Left ventricle myocardium superior (tissue), 1 donor: ENCODE data around the gene SCN1A. TPM values are rescaled to one million over a fixed set of nuclear protein-coding genes. Genes with fewer than 3 reads are reported as not detected.

Experiments
- ATAC-seq: fragments of 200-7000 bp; cut with Tn5 transposase; one replicate; pipeline ENCODE4 v1.9.1; 2020; ENCODE audit warnings: mild to moderate bottlenecking, moderate library complexity
- DNase-seq: peaks from one replicate; pipeline ENCODE4 v3.0.0-alpha.2; 2020
- intact Hi-C: fragments of 100-400 bp; cut with micrococcal nuclease; formaldehyde crosslinking; loops from one replicate; pipeline ENCODE4 v1.11.0; 2022
- total RNA-seq: library from RNA; stranded (reverse); fragmentation: NEBNext Ultra II Directional; extraction: Animal tissue kit (Norgen Biotek cat#: 25700); gene quantifications from one replicate; pipeline ENCODE4 v1.2.1, GENCODE V29; 2021
- donor health status: DM: no; HTN: yes; CAD: no; lungs with severe emphysema.

The SCN1A gene
- total RNA-seq, 1 donor from 2014 or later = 0.92 TPM

DNA sequence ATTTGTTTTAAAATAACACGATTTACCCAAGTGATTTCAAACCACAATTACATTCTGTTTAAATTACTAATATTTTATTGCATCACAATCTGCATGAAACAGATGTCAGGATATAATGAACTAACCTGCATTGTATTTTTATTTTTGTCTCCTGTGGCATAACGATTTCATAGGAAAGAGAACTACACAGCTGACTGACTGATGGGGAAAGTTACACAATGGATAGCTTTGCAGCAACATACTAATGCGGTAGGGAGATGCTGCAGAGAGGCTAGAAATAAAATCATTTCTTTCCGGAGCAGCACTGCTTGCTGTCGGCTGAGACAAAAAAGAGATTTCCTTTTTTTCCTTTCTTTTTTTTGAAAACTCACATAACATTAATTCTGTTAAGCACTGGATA, 36.9 kb downstream of the SCN1A start:
- intact Hi-C loops = no loop called here
- ATAC-seq = no peak

DNA sequence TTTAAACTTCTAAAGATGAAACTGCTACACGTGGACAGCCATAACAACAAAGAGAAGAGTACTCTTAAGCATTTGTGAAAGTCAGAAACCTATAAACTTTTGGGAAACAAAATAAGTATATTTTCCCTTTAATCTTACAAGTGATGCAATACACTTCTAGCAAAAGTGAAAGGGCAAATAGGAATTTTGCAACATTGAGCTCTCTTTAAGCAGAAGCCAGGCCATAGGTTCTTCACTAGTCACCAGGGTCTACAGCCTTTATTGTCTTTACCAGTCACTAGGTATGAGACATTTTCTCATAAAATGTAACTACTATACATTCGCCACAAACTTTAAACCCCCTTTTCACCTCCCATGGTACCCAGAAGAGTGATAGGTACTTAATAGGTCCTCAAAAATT, 37.5 kb downstream of the SCN1A start:
- intact Hi-C loops = no loop called here
- DNase-seq = no peak
- ATAC-seq = no peak

More for the DNA sequence above, 36.9 kb downstream of the SCN1A start:
- no peak for DNase-seq

DNA sequence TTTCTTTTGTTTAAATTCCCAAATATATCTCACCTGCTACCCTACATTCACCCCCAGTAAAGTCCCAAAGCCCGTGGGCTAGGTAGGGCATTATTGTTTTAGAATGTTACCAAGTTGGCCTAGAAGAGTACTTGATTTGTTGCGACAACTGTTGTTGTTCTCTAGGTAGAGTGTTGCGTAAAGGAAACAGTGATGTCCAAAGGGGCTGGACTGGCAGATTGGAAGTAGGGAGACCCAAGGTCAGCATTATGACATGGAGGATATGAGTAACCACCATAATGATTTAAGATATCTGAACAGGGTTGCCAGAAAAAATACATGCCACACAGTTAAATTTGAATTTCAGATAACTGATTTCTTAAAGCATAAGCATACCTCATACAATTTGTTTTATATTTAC, 39.2 kb downstream of the SCN1A start:
- ATAC-seq (no peak), DNase-seq (no peak)
- intact Hi-C loops = no loop called here

DNA sequence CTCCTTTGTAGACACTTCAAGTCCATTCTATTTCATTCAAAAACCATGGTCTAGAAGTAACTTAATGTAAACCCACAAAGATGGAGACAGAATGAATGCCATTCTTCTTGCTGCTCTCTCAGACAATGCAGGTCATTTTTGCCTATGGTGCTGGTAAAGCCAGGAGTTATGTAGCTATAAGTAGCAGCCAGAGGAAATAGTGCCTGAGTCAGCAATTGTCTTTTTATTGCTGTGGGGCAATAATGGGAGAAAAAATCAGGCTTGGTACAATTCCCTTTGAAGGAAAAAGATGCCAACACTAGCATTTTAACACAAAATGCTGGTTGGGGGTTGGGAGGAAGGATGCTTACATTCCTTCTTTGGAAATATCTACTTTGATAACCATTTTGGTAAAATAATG, 43.5 kb downstream of the SCN1A start:
- ATAC-seq = no peak
- intact Hi-C loops = no loop called here
- DNase-seq = no peak

DNA sequence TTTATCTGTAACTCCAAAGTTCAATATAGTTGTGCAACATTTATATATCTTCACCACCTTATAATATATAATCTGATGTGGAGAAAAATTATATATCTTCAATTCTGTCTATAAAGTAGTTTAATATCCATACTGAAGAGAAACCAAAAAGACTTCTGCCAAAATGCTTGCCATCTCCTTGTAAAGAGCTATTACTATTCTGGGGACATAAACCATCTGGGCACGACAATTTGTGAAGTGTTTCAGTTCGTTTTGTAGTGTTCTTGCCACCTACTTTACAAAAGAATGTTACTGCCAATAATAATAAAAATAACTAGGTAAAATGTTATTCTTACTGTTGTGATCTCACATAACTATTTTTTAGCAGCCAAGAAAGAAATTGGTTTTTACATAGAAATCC, 45.1 kb downstream of the SCN1A start:
- ATAC-seq = no peak
- intact Hi-C loops = no loop called here

DNA sequence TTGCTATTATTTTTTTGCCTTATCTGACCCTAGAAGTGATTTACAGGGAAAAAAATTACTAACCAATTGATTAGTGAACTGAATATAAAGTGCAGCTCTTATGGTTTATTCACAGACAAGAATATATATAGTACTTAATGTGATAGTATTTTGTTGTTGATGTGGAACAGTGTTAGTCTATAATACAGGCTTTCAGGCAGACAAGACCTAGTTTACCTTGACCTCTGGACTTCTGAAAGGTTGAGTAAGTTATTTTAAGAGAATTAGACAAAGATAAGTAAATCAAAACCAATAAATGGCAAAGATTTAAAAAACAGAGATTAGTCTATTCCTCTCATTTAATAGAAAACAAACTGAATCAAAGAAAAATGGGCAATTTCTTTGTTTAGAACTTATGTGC, 46.0 kb downstream of the SCN1A start:
- no peak for DNase-seq
- ATAC-seq = no peak
- intact Hi-C loops = no loop called here

More for the DNA sequence above, 45.1 kb downstream of the SCN1A start:
- DNase-seq = no peak

DNA sequence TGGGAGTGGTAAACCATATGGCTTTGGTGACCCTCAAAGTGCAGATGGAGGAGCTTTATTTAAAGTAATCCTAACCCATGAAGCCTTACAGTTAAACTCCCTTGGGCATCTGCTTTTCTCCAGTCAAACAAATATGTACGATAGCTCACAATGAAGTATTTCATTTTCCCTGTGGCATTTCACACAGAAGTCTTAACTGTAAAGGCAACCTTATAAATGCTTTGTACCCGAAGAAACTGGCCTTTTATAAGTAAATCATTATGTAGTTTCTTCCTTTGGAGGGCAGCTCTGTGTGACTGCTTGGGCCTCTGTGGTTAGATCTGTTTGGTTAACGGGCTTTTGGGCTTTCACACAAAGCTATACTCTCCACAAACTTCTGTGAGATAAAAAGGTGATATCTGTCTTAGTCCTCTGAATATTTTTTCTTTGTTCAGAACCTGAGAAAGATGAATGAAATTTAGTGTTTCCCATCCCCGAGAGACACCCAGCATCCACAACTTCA, 46.6 kb downstream of the SCN1A start:
- DNase-seq (no peak), ATAC-seq (no peak)
- intact Hi-C loops = no loop called here

DNA sequence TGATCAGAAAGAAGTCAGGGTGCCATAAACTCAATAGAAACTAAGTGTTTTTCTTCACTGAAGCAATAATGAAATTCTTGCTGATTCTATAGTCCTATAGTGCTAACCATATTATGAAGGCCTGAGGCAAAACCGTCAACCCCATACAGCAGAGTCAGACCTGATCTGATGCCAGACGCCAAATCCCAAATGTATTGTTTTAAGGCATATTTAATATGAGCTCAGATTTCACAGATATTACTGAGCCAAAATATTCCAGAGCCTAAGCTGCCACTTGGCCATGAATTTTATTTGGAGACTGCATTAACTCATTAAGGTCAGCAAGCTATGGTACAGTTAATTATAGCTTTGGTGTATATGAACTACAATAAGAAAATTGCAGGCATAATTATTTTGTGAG, 53.4 kb downstream of the SCN1A start:
- ATAC-seq = no peak
- DNase-seq = no peak
- intact Hi-C loops = no loop called here

DNA sequence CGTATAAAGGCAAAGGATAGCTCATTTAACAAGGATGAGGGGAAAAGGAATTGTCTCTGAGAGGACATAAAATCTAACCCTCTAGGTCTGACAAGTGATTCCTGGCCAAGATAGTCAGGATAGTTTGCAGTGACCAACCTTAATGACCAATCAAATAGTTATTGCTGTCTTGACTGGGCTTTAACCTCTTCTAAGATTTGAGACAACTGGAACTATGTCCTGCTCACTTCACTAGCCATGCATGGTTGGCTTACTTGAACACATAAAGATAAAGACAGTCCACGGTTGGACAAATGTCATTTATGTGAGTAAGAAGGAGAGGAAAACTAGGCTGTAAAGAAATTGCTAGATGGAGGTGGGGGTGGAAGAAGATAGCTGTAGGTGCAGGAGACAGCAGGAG, 53.8 kb downstream of the SCN1A start:
- ATAC-seq (no peak), DNase-seq (no peak)
- intact Hi-C loops = no loop called here

DNA sequence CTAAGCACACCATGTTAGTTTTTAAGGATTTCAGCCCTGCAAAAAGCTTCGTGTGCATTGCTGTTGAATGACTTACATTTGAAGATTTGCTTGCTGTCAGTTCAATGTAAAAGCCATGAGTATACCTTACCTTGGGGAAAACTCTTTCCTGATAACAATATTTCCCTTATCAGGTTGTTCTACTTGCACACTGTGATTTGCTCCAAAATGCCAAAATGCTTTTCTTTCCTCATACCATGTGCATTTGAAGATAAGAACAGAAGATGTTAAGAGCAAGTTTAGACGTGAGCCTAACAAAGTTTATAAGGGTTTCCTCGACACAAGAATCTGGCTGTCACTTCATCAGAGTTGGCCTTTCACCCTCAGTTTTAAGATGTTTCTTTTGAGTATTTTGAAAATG, 57.6 kb downstream of the SCN1A start:
- intact Hi-C loops = no loop called here
- DNase-seq = no peak
- no peak for ATAC-seq

DNA sequence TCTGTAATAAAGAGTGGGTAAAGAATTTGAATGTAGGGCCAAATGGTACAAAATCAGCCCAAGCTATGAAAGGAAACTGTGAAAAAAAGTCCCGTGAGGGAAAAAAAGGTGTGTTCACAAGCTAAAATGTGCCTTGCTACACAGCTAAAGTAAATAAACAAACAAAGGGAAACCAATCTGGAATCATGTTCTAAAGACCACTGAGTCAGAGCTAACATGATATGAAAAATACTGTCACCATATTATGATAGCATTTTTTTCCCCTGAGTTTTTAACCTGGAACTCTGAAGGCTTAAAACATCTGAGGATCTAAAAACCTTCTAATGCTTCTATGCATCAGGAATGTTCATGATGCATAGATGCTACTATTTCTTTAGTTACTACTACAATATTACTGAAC, 58.8 kb downstream of the SCN1A start:
- DNase-seq = no peak

DNA sequence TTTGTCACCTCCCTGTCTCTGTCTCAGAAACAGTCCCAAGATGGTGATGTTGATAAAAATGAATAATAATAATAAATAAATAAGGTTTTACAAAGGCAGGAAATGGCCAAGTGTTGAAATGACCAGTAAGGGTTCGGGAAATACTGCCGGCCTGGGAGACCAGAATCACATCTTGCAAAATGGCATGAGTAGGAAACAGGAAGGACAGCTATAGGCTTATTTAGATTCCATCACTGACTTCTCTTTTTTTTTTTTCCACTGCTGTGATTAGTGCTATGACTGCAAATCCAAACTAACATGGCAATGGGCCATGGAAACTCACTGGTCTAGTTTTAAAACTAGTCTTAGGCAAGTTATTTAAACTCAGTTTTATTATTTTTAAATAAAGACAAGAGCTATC, 60.6 kb downstream of the SCN1A start:
- ATAC-seq = no peak
- intact Hi-C loops = no loop called here

More for the DNA sequence above, 58.8 kb downstream of the SCN1A start:
- no peak for ATAC-seq
- intact Hi-C loops = no loop called here

DNA sequence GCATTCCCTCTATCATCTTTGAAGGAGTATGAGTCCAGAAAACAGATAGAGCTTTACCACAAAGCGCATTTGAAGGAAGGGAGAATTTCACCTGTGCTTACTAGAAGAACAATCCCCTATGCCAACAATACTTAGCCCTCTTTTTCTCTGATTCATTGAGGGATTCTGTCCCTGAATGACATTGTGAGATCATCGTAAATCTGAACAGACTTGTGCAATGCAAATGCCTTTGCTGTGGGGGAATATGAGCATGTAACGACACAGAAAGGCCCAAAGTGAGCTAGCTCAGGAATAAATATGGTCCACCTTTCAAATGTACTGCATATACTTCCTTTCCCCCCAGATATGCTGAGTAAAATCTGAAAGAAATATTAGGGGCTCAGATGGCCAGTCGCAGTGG, 67.6 kb downstream of the SCN1A start:
- no peak for DNase-seq
- intact Hi-C loops = no loop called here
- ATAC-seq = no peak

More for the DNA sequence above, 60.6 kb downstream of the SCN1A start:
- DNase-seq = no peak

DNA sequence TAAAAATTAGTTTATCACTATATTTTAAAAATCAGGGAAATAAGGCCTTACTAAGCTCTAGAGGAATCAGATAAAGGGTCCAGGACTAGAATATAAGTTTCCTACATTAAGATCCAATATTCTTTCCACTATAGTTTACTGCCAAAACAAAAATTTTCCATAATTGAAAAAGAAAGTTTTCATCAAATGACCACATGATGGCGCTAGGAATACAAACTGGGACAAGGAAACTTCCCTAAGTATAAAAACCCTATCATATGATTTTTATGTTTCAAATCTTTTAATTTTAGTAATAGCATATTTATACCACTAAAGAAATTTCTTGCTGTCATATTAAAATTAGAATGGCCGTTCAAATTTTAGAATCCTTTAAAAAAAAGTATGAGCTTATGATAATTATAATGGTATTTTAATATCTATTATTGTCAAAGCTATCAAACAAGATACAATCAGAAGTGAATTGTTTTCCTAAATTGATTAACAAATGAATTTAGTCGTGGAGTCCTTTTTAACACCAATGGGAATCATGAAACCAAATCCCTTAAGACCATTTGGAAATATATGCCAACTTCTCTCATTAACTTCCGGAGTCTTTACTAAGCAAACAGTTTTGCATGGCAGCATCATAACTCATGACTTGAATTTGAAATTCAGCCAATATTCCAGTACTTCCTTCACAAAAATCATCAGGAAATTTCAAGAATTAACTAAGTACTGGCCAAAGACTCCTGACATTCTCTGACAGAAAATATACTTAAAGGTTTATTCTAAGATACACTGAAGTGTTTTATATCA, 70.3 kb downstream of the SCN1A start:
- intact Hi-C loops = loop anchor here (5.0 kb wide), 1 partner anchor 115 kb away; no protein-coding TSS in a partner anchor
- no peak for DNase-seq
- no peak for ATAC-seq

DNA sequence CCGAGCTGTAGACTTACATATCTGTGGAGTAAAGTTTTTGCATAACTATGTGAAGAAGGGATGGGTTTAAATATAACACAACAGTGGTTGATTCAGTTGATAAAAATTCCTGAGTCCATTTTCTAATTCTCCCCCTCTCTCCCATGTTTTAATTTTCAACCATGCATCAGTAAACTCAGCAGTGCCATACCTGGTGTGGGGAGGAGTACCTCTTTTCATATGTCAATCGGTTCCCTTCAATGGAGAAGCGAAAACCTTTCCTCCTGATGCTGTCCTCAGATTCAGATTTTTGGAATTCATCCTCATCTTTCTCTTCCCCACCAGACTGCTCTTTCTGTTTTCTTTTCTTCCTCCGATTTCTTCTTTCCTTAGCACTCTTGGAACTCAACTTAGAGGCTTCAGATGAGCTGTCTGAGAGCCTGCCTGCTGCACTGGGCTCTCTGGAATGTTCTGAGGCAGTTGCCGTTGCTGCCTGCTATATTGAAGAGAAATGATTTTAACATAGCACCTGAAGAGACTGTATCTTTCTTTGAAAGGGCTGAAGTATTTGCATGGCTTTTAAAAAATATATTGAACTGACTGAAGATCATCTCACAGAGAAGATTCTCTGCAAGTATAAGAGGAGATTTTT, 82.9 kb downstream of the SCN1A start:
- intact Hi-C loops = no loop called here
- DNase-seq (no peak), ATAC-seq (no peak)

DNA sequence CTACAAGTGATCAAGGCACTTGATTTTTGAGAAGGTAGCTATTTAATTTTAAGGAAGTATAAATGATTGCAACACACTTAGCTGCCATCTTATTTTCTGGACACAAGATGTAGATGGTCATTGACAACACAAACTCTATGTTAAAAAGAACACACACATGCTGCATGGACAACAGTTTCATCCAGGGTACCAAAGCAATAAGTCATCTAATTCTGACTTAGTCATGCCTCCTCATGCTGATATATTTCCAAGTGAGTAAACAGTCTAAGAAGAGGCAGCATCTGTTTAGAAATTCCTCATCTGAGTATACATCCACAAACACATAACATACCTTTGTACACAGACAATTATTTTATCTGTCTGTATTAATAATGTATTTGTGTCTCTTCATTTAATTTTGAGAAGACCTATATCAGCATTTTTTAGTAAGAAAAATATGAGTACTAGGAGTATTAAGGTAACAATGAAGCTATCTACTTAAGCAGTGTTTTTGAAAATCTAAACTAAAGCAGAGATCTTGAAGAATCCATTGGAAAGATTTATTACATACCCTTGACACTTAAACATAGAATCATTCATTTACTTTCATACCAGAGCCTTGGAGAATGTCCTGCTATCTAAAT, 84.9 kb downstream of the SCN1A start:
- no peak for ATAC-seq
- DNase-seq = no peak
- intact Hi-C loops = no loop called here

DNA sequence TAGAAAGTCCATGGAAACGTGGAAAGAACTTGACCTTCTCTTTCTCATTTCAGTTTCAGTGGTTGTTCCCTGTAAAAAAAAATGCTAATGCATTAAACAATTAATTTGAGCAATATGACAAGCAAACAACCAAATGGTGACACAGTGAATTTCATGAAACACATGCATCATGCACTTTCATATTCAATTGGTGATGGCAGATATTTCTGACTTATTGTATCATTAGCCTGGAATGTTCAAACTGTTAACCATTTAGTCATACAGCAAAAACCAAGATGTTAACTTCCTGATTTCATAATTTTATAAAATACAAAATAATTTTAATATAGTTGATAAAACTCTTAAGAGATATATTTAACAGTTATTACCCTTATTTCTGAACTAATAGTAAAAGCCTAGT, 85.5 kb downstream of the SCN1A start:
- intact Hi-C loops = no loop called here
- ATAC-seq (no peak), DNase-seq (no peak)

DNA sequence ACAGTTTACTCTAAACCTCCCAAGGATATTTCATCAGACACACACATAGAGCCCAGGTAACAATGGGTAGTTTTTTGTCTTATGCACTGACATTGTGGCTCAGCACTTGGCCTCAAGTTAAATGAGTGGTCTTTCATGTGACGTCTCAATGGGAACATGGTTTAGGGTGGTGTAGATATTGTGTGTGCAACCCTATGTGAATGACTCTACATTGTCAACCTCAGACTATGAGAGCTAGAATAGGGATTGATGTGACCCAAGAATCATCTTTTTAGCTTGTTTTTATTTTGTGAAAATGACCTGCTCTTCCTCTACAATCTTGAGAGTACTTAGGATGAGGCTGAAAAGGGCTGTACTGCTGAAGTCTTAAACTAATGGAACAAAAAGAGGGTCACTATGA, 86.2 kb downstream of the SCN1A start:
- ATAC-seq (no peak), DNase-seq (no peak)
- intact Hi-C loops = no loop called here

DNA sequence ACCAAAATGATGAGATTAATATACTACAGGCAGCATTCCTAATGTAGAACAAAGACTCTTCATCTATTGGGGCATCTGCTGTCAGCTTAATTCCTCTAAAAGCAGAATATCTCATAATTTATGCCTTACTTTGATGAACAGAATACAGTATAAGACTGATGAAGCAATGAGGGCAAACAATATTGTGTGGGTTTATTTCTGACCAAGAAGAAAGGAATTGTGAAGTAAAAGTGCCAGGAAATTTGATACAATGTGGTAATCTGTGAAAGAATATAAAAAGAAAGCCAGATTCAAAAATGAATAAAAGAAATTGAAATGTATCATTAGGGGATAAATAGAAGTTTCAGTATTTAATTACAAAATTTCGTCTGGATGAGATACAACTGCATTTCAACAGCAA, 95.5 kb downstream of the SCN1A start:
- intact Hi-C loops = no loop called here
- no peak for ATAC-seq
- no peak for DNase-seq

DNA sequence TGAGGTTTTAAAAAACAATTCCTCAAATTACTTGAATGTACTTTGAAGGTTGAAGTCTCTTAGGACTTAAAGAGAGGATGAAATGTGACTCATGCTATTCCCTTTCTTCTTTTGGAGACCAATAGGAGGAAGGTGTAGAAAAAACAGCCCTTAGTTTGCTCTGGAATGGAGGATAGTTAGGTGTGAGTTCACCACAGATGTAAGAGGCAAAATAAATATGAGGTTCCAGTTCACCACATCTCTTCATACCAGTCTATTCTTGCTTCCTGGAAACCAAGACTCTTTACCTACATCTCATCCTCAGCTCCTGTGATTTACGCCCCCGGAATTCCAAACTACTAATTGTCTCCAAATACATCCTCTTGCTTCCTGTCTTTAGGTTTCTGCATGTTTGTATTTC, 96.8 kb downstream of the SCN1A start:
- DNase-seq (no peak), ATAC-seq (no peak)
- intact Hi-C loops = no loop called here
